Activated CD4-positive, alpha-beta T cell treated with anti-CD3 and anti-CD28 coated beads, Interleukin-2, Interleukin-4, amounts not matched to agents 100 ng/mL and 50 ng/mL, durations not matched to agents 16 hours and 8 hours (primary cell): ENCODE measurements around the gene CCSER1.
"Not testable (repeated sequence)": the region's sequence is repeated elsewhere in the genome, so short reads cannot be mapped to it uniquely, and the experiment has no call there.

ENCODE experiments used
- DNase-seq: peaks from one replicate; pipeline ENCODE4 v3.0.0-alpha.2; 2020; ENCODE audit warnings: low spot score

The CCSER1 gene

DNA sequence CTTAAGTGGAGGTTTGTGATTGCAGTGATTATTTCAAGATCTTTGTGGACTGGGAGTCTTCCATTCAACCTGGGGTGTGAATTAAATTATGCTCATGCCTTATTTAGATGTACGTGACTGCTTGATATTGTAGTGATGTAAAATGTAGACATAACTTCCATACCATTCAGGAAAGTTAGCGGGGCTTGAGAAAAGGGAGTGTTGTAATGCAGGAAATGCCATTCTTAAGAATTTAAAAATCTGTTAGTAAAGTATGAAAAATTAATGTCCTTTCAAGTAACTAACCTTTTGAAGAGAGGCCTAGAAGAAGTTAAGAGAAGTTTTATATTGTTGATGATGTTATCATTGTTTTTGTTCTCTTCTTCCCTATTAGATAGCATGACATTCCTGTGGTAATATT lies 318.2 kb downstream of the CCSER1 start:
- no peak for DNase-seq

DNA sequence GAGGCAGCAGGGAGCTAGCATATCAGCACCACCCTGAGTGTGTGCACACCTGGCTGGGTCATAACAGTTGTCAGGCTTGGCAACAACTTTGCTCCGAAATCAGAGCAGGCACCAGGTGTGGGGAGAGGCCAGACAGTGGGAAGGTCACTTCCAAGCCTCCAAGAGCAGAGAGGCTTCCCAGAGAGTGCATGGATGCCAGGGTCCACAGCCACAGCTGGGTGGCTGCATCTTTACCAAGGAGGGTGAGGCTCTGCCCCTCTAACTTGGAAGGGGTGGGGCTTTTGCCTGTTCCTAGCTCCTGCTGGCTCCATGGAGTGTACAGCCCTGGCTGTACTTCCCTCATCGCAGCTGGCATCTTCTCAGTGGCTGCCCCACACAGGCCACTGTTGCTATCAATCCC lies 322.4 kb downstream of the CCSER1 start:
- no peak for DNase-seq

DNA sequence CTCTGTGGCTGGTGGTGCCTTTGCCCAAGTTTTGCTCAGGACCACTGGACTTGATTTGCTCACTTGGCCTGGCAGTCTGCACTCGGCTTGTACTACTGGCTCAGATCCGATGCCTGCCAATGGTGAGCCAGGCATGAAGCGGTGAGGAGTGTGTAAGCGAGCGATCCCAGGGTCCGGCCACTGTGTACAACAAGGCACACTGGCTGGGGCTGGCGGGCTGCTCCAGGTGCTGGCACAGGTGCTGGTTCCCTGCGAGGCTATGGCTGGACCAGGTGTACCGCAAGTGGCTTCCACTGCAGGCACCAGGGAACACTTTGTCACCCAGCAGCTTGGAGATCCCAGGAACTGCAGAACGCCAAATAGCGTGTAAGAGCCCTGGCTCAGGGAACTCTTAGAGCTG lies 329.7 kb downstream of the CCSER1 start:
- DNase-seq = no peak

DNA sequence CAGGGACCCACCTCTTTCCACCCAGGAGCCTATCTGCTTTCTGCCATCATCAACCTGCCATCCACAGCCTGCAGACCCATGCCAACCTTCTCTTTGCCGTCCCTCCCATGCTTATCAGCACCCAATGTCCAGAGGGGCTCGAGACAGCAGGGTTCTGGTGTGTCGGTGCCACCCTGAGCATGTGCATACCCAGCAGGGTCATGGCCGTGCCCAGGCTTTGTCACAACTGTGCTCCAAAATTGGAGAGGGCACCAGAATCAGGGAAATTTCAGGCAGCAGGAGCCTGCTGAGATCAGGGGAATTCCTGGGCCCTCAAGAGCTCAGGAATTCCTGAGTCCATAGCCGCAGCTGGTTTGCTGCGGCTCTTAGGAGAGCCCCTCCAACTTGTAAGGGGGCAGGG lies 330.6 kb downstream of the CCSER1 start:
- no peak for DNase-seq

GRCh38 chr4:90458576-90458975 lies 331.4 kb downstream of the CCSER1 start:
- no peak for DNase-seq

- no peak for DNase-seq
These were observed 347.3 kb downstream of the CCSER1 start for GRCh38 chr4:90474484-90474883.

GRCh38 chr4:90476019-90476418 lies 348.8 kb downstream of the CCSER1 start:
- DNase-seq = no peak

DNA sequence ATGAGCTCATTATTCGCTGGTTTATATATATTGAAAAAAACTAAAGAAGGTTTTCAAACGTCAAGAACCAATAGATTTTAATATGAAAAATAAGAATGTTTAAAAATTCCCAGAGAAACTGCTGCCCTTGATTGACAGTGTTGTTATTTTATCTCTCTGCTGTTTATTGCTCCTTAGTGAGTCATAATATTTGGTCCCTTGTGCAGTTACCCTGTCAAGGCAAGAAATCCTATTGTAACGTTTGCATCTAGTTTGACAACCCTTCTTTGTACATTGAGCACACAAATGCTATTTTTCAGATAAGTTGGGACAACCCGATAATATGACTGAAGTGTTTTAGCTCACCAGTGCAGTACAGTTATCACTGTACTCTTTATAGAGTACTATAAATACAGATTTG lies 349.4 kb downstream of the CCSER1 start:
- DNase-seq = no peak

GRCh38 chr4:90484894-90485293 lies 357.7 kb downstream of the CCSER1 start:
- DNase-seq = not testable (repeated sequence)

- DNase-seq = peak; percentile 15
These were observed 359.2 kb downstream of the CCSER1 start for GRCh38 chr4:90486346-90486745.

DNA sequence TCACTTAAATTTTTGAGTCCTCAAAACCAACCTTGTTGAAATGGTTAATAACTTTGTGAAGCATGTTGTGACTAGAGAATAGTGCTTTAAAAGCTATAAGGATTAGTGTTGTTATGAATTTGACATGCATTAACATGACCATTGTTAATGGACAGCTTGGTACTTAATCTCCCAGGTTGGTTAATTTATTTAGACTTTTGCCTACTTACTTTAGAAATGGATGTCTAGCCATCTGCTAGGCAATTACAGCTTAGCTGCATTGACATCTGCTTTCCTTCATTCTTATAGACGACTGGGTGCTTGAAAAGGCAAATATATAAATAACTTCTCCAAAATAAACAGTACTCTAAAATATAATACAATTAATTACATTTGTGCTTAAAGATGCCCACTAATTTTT lies 368.0 kb downstream of the CCSER1 start:
- DNase-seq = no peak

GRCh38 chr4:90495936-90496335 lies 368.7 kb downstream of the CCSER1 start:
- DNase-seq = no peak

DNA sequence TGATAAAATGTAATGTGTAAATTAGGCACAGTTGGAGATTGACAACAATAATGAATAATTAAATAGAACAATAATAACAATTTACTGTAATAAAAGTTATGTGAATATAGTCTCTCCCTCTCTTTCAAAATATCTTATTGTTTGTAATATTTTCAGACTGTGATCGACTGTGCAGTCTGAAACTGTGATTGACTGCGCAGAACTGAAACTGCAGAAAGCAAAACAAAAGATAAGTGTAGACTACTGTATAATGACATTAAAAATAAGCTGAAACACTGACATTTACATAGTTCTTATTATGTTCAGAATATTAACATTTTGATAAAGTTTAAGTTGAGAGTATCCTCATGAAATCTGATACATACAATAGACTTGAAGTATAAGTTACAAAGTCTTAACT lies 371.0 kb downstream of the CCSER1 start:
- no peak for DNase-seq

DNA sequence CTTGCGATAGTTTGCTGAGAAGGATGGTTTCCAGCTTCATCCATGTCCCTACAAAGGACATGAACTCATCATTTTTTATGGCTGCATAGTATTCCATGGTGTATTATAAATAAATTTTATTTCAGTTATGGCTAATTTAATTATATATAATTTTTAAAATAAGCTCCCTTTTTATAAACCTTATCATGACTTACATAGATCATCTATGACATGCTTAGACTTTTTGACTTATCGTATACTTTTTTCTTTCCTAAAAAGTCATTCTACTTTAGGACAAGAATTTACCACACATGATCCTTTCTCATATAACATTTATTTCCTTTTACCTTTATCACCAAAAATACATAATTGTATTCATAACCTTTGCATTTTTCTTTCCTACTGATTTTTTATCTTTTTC lies 376.5 kb downstream of the CCSER1 start:
- no peak for DNase-seq

- DNase-seq = no peak
These were observed 388.0 kb downstream of the CCSER1 start for GRCh38 chr4:90515191-90515590.

DNA sequence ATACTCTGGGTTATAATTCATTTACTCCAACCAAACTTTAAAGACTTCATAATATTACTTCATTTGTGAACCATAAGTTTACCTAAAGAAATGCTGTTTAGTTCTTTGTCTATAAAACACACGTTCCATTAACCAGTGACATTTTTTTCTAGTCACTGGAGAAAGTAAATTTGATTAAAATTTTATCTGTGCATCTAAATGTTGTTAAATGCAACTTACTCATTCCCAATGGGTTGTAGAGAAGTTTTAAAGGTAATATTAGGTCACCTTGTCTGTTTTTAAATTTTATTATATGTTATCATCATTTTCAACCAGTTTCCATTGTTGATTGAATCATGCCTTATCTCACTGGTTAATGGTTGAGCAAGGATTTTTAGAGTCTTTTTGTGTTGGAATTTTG lies 401.4 kb downstream of the CCSER1 start:
- no peak for DNase-seq

- no peak for DNase-seq
These were observed 409.2 kb downstream of the CCSER1 start for GRCh38 chr4:90536408-90536807.

GRCh38 chr4:90537491-90537890 lies 410.3 kb downstream of the CCSER1 start:
- no peak for DNase-seq

GRCh38 chr4:90540536-90540935 lies 413.3 kb downstream of the CCSER1 start:
- DNase-seq = no peak

- DNase-seq = no peak
These were observed 415.0 kb downstream of the CCSER1 start for GRCh38 chr4:90542216-90542615.

GRCh38 chr4:90543419-90544170 lies 416.4 kb downstream of the CCSER1 start:
- no peak for DNase-seq

- no peak for DNase-seq
These were observed 417.4 kb downstream of the CCSER1 start for GRCh38 chr4:90544532-90545045.

GRCh38 chr4:90545380-90545779 lies 418.2 kb downstream of the CCSER1 start:
- no peak for DNase-seq

DNA sequence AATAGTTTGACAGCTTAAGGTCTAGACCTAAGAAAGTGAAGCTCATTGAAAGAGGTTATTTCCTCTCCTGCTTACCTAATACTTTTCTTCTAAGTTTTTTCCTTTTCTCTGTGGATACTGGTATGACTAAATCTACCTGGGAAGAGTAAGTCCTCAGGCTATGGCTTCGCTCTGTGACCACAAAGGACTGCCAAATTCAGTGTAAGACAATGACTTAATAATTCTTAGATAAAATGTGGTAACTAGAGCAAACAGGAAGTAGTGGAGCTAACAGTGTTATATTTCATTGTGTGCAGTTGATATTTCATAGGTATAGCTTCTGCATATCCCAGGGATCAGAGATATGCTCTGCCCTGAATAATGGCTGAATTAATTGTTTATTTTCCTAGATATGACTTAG lies 418.9 kb downstream of the CCSER1 start:
- DNase-seq = peak; percentile 0
